NCI-H526 (cell line): ENCODE results near the gene PRPF8.
A peak's percentile ranks its signal among the peaks of the same experiment; 100 is the strongest.
"Not testable (repeated sequence)": the region's sequence is repeated elsewhere in the genome, so short reads cannot be mapped to it uniquely, and the experiment has no call there.

Experiments
- DNase-seq, 2 experiments: peaks; one replicate each; lab custom pipeline; 2025; lab: John Stamatoyannopoulos, UW

Gene PRPF8

GRCh38 chr17:1684378-1685189, at the start of gene PRPF8:
TSS of gene PRPF8 (minus strand) at chr17:1684867. CDS start at chr17:1684571, 296 bp downstream.
- DNase-seq: peak; percentile 93 to 96

GRCh38 chr17:1733759-1734158, 49.1 kb upstream of the PRPF8 start:
- no peak for DNase-seq

GRCh38 chr17:1732833-1733321, 48.2 kb upstream of the PRPF8 start:
- DNase-seq: no peak

- no peak for DNase-seq
Measured at GRCh38 chr17:1732241-1732832, 47.7 kb upstream of the PRPF8 start.

- no peak for DNase-seq
Measured at GRCh38 chr17:1731194-1731506, 46.5 kb upstream of the PRPF8 start.

- no peak for DNase-seq
Measured at GRCh38 chr17:1730326-1731193, 45.9 kb upstream of the PRPF8 start.

- DNase-seq: no peak
Measured at GRCh38 chr17:1729966-1730325, 45.3 kb upstream of the PRPF8 start.

- DNase-seq: no peak
Measured at GRCh38 chr17:1727876-1728630, 43.4 kb upstream of the PRPF8 start.

GRCh38 chr17:1727258-1727789, 42.7 kb upstream of the PRPF8 start:
- no peak for DNase-seq

GRCh38 chr17:1726626-1727257, 42.1 kb upstream of the PRPF8 start:
- DNase-seq: no peak

GRCh38 chr17:1725642-1726511, 41.2 kb upstream of the PRPF8 start:
- no peak for DNase-seq

GRCh38 chr17:1724869-1725641, 40.4 kb upstream of the PRPF8 start:
- DNase-seq: peak in 1 of 2 experiments; percentile 50

- peak in 1 of 2 experiments; percentile 78 for DNase-seq
Measured at GRCh38 chr17:1724351-1724868, 39.7 kb upstream of the PRPF8 start, which contains the start of gene WDR81. TSS of gene WDR81 (plus strand) at chr17:1724704. CDS start at chr17:1724960, 256 bp downstream.

- not testable (repeated sequence) for DNase-seq
Measured at GRCh38 chr17:1722022-1722421, 37.4 kb upstream of the PRPF8 start.

GRCh38 chr17:1720856-1721386, 36.3 kb upstream of the PRPF8 start:
- peak; percentile 32 to 47 for DNase-seq

GRCh38 chr17:1718362-1719165, 33.9 kb upstream of the PRPF8 start:
- no peak for DNase-seq

GRCh38 chr17:1716912-1717695, 32.4 kb upstream of the PRPF8 start:
- DNase-seq: peak; percentile 95
